GM21825 (cell line): ENCODE measurements around the gene CBX1.

Experiments
- ATAC-seq: cut with Tn5 transposase; IDR thresholded peaks from one replicate; pipeline ENCODE4 v1.9.1; 2021; ENCODE audit warnings: mild to moderate bottlenecking, moderate library complexity; ENCODE audit not compliant: unreplicated experiment

Gene CBX1

GRCh38 chr17:48101012-48101720 is at the start of gene CBX1:
TSS of gene CBX1 (minus strand) at chr17:48101478. CDS start at chr17:48077004, 24,474 bp downstream.
- ATAC-seq = peak; percentile 80

GRCh38 chr17:48150597-48151001 is 49.3 kb upstream of the CBX1 start:
- ATAC-seq = no peak

GRCh38 chr17:48149787-48150463 is 48.6 kb upstream of the CBX1 start:
- no peak for ATAC-seq

- ATAC-seq = no peak
Observed at GRCh38 chr17:48148854-48149786, 47.8 kb upstream of the CBX1 start.

- ATAC-seq = no peak
Observed at GRCh38 chr17:48148029-48148770, 46.9 kb upstream of the CBX1 start.

GRCh38 chr17:48144976-48145798 is 43.9 kb upstream of the CBX1 start:
- no peak for ATAC-seq

GRCh38 chr17:48144231-48144630 is 43.0 kb upstream of the CBX1 start:
- no peak for ATAC-seq

GRCh38 chr17:48143629-48144028 is 42.4 kb upstream of the CBX1 start:
- ATAC-seq = no peak

GRCh38 chr17:48139944-48140343 is 38.7 kb upstream of the CBX1 start:
- no peak for ATAC-seq

- no peak for ATAC-seq
Observed at GRCh38 chr17:48137656-48138055, 36.4 kb upstream of the CBX1 start.

GRCh38 chr17:48134912-48135480 is 33.7 kb upstream of the CBX1 start:
- no peak for ATAC-seq

- no peak for ATAC-seq
Observed at GRCh38 chr17:48132385-48132784, 31.1 kb upstream of the CBX1 start.

GRCh38 chr17:48131216-48131824 is 30.0 kb upstream of the CBX1 start:
- no peak for ATAC-seq

GRCh38 chr17:48129981-48130380 is 28.7 kb upstream of the CBX1 start:
- no peak for ATAC-seq

GRCh38 chr17:48128400-48128799 is 27.1 kb upstream of the CBX1 start:
- ATAC-seq = no peak

GRCh38 chr17:48127371-48128051 is 26.2 kb upstream of the CBX1 start:
- no peak for ATAC-seq

- no peak for ATAC-seq
Observed at GRCh38 chr17:48126532-48126850, 25.2 kb upstream of the CBX1 start.

GRCh38 chr17:48125829-48126531 is 24.7 kb upstream of the CBX1 start:
- ATAC-seq = no peak
